Osteocyte (in vitro differentiated cells): ENCODE measurements around the gene CIBAR2. TPM values are rescaled to one million over a fixed set of nuclear protein-coding genes. Genes with fewer than 3 reads are reported as not detected.

ENCODE experiments used
- DNase-seq: peaks from one replicate; pipeline ENCODE4 v3.0.0; 2021; ENCODE audit warnings: mixed read lengths; ENCODE audit not compliant: unreplicated experiment; ENCODE audit errors: extremely low spot score
- H3K27ac Mint-ChIP-seq: one replicate; pipeline ENCODE4 v1.8.0; 2021; ENCODE audit warnings: mild to moderate bottlenecking, mixed read lengths; ENCODE audit not compliant: unreplicated experiment
- H3K27me3 Mint-ChIP-seq: one replicate; pipeline ENCODE4 v1.8.0; 2021; ENCODE audit warnings: mixed read lengths; ENCODE audit not compliant: unreplicated experiment
- H3K36me3 Mint-ChIP-seq: one replicate; pipeline ENCODE4 v1.8.0; 2021; ENCODE audit warnings: mixed read lengths; ENCODE audit not compliant: unreplicated experiment
- H3K4me1 Mint-ChIP-seq: one replicate; pipeline ENCODE4 v1.8.0; 2021; ENCODE audit warnings: mixed read lengths; ENCODE audit not compliant: unreplicated experiment
- H3K4me3 Mint-ChIP-seq: one replicate; pipeline ENCODE4 v1.8.0; 2021; ENCODE audit warnings: mild to moderate bottlenecking, moderate library complexity, mixed read lengths; ENCODE audit not compliant: unreplicated experiment
- H3K9me3 Mint-ChIP-seq: one replicate; pipeline ENCODE4 v1.8.0; 2021; ENCODE audit warnings: mixed read lengths; ENCODE audit not compliant: unreplicated experiment
- long read RNA-seq: library from polyadenylated mRNA; unstranded; transcript quantifications from one replicate; pipeline ENCODE4 v2.0.0, GENCODE V29; 2021
- total RNA-seq: library from RNA; stranded (reverse); gene quantifications from 2 replicates; pipeline ENCODE4 v1.2.1, GENCODE V29; 2021
- TF ChIP-seq, protein P1 (sequence below): fragments of 200-600 bp; sonication (generic); IDR thresholded peaks from 2 replicates; pipeline ENCODE4 v1.5.0; 2021; ENCODE audit warnings: antibody characterized with exemption, mild to moderate bottlenecking, moderate library complexity

Gene CIBAR2
- not detected in 2 replicates for total RNA-seq
- long read RNA-seq, result 0 reads

DNA sequence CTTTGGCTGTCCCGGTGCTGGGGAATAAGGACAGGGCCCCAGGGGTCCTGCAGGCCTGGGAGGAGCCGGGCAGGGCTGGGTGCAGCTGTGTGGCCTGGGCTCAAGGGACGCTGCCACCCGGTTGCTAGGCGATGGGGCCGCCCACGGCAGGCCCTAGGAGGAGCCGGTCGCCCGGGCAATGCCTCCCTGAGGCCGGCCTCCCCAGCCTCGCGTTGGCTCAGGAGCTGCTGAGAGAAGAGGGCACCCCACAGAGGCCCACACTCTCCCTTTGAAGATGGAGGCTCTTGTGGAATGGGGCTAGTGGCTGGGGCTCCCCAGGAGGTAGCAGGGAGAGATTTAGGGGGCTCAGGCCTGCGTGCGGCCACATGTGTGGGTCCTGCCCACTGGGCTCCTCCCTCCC, at the start of gene CIBAR2:
TSS of gene CIBAR2 (minus strand) at position 109 of the 400 bp plus-strand sequence. CDS start 120 bp downstream, outside the sequence.
- DNase-seq, result no peak
- TF ChIP-seq, protein P1, sequence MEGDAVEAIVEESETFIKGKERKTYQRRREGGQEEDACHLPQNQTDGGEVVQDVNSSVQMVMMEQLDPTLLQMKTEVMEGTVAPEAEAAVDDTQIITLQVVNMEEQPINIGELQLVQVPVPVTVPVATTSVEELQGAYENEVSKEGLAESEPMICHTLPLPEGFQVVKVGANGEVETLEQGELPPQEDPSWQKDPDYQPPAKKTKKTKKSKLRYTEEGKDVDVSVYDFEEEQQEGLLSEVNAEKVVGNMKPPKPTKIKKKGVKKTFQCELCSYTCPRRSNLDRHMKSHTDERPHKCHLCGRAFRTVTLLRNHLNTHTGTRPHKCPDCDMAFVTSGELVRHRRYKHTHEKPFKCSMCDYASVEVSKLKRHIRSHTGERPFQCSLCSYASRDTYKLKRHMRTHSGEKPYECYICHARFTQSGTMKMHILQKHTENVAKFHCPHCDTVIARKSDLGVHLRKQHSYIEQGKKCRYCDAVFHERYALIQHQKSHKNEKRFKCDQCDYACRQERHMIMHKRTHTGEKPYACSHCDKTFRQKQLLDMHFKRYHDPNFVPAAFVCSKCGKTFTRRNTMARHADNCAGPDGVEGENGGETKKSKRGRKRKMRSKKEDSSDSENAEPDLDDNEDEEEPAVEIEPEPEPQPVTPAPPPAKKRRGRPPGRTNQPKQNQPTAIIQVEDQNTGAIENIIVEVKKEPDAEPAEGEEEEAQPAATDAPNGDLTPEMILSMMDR, result no peak
- no peak within 1 kb of the TSS for H3K27ac Mint-ChIP-seq
- H3K27me3 Mint-ChIP-seq, result no peaks in the 10 kb centered on the region
- no peak within 1 kb of the TSS for H3K4me3 Mint-ChIP-seq
- H3K4me1 Mint-ChIP-seq, result peaks cover 9% of the 10 kb centered on the region
- no peaks in the 10 kb centered on the region for H3K9me3 Mint-ChIP-seq
- no peaks in the 10 kb centered on the region for H3K36me3 Mint-ChIP-seq

DNA sequence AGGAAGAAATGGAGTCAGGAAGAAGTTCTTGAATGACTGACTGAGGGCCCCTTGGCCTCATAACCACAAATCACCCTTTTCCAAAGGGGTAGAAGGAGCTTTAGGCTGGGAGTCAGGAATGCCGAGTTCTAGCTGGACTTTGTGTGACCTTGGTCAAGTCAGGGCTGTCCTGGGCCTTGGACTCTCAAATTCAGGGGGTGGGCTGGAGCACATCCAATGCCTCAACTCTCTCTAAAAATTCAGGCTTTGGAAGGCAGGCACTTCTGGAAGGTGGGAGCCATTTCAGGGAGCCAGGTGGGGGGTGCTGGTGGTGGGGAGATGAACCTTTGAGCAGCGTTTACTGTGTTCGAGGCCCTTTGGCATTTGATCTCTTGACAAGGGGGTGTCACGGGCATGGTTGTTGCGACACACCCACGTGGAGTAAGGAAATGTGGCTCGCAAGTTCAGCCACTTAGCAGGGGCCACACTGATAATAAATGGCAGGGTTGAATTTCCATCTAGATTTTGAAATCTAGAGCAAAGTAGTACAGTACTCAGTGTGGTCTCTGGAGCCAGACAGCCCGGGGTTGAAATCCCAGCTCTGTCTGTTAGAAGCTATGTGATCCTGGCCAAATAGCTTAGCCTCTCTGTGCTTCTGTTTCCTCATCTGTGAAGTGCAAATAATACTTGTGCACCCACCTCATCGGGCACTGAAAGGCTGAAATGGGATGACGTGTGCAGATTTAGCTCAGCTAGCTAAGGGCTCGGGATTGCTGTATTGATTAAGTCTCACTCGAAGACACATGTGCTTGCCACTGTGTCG, 47.1 kb upstream of the CIBAR2 start:
- H3K36me3 Mint-ChIP-seq, result no peaks in the 10 kb centered on the region
- no peak for DNase-seq
- no peak overlapping the region for H3K4me3 Mint-ChIP-seq
- TF ChIP-seq, protein P1, result no peak
- H3K27me3 Mint-ChIP-seq, result no peaks in the 10 kb centered on the region
- H3K9me3 Mint-ChIP-seq, result no peaks in the 10 kb centered on the region
- no peak overlapping the region for H3K27ac Mint-ChIP-seq
- peaks cover 35% of the 10 kb centered on the region for H3K4me1 Mint-ChIP-seq

DNA sequence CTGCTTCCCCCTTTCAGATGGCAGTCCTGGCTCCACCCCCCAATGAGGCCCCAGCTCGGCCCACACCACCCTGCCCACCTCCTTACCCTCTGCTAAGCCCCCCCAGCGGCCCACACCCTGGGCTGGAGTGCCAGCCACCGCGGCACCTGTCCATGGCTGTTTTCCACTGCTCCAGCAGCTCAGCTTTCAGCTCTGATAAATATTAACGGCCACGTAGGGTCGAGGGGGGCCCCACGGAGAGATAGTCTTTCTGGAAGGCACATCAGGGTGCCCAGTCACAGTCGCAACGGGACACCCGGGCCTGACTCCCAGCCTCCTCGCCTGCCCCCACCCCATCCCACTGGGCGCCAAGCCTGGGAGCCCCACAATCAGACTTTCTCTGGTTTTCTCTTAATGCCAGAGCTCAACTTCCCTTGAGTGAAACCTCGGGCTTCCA, 46.5 kb upstream of the CIBAR2 start:
- Mint-ChIP-seq H3K27me3 (no peaks in the 10 kb centered on the region), H3K4me3 (no peak overlapping the region), H3K27ac (no peak overlapping the region), H3K4me1 (peaks cover 35% of the 10 kb centered on the region), H3K9me3 (no peaks in the 10 kb centered on the region), H3K36me3 (no peaks in the 10 kb centered on the region)
- TF ChIP-seq, protein P1, result no peak
- DNase-seq, result no peak

DNA sequence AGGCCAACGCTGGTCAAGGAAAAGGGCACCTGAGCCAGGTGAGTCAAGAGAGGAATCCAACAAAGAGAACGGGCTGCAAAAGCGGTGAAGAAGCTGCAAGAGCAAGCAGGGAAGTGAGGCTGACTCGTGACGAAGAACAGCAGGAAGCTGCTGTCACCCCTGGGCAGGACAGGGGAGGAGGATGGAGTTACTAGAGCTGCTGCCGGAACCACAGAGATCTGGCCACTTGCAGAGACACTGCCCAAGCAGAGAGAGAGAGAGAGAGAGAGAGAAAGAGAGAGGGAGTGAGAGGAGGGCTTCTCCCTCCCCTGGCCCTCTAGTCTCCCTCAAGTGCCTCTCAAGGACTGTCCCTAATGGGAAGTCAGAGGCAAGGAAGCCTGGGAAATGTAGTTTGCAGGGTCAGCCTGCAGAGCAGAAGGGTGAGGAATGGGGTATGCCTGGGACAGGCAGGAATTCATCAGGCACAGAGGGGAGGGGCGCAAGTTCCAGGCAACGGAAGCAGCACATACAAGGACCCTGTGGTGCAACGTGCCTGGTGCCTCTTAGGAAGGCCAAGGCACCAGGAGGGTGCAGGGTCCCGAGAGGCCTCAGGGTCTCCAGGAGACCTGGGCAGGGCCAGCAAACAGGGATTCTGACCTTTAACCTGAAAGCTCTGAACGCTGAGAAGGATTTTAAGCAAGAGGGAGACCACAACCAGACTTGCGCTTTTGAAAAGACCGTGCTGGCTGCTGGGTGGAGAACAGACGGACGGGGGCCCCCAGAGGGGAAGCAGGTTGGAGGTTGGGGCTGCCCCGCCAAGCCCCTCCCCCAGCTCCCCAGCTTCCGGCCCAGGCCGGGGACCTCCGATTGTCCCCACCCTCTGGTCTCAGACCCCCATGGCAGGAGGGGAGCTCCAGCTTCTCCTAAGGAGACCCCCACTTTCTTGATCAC, 45.8 kb upstream of the CIBAR2 start:
- no peaks in the 10 kb centered on the region for H3K9me3 Mint-ChIP-seq
- no peak for DNase-seq
- TF ChIP-seq, protein P1, result no peak
- no peak overlapping the region for H3K27ac Mint-ChIP-seq
- no peaks in the 10 kb centered on the region for H3K36me3 Mint-ChIP-seq
- H3K4me3 Mint-ChIP-seq, result no peak overlapping the region
- H3K27me3 Mint-ChIP-seq, result no peaks in the 10 kb centered on the region
- H3K4me1 Mint-ChIP-seq, result peaks cover 37% of the 10 kb centered on the region

DNA sequence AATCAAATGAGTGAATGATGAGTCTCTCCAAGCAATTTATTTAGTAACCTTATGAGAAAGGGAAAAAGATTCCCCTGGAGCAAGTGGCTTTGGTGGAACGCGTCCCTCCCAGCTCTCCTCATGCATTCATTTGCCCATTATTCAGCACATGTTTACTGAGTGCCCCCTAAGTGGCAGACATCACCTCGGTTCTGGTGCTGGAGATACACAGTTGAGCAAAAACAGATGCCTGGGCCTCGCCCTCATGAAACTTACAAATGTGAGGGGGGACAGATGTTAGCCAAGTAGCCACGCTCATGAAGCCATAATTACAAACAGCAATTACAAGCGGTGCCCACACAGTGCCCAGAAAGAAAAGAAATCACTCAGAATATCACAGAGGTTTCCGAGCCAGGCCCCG, 45.1 kb upstream of the CIBAR2 start:
- DNase-seq, result no peak
- H3K4me1 Mint-ChIP-seq, result peaks cover 35% of the 10 kb centered on the region
- H3K4me3 Mint-ChIP-seq, result no peak overlapping the region
- H3K9me3 Mint-ChIP-seq, result no peaks in the 10 kb centered on the region
- no peaks in the 10 kb centered on the region for H3K27me3 Mint-ChIP-seq
- no peak overlapping the region for H3K27ac Mint-ChIP-seq
- H3K36me3 Mint-ChIP-seq, result no peaks in the 10 kb centered on the region
- TF ChIP-seq, protein P1, result no peak
